HepG2 (cell line): ENCODE results near the gene NINJ2. TPM values are rescaled to one million over a fixed set of nuclear protein-coding genes. Genes with fewer than 3 reads are reported as not detected.
A peak's percentile ranks its signal among the peaks of the same experiment; 100 is the strongest.

Source experiments
- BORCS8-MEF2B ChIP-seq: sonication (generic); formaldehyde crosslinking; IDR thresholded peaks from 2 replicates; pipeline ENCODE4 v1.8.0; 2022; ENCODE audit warnings: mild to moderate bottlenecking, missing genetic modification reagents
- ELF3 ChIP-seq: IDR thresholded peaks from 2 replicates; pipeline ENCODE4 v1.6.1; 2016; ENCODE audit warnings: missing genetic modification reagents, missing compliant biosample characterization
- ISX ChIP-seq: sonication (generic); formaldehyde crosslinking; conservative IDR thresholded peaks from 2 replicates; pipeline ENCODE4 v1.5.0; 2020; ENCODE audit warnings: missing genetic modification reagents
- KLF9 ChIP-seq: IDR thresholded peaks from 2 replicates; pipeline ENCODE4 v1.6.1; 2016; ENCODE audit warnings: low read depth
- NCOR1 ChIP-seq: fragments of 200-600 bp; sonication (generic); IDR thresholded peaks from 2 replicates; pipeline ENCODE4 v1.7.0; 2017; ENCODE audit warnings: antibody characterized with exemption, low read length, borderline replicate concordance
- NPAS2 ChIP-seq: sonication (generic); formaldehyde crosslinking; IDR thresholded peaks from 2 replicates; pipeline ENCODE4 v1.8.0; 2022; ENCODE audit warnings: mild to moderate bottlenecking, missing genetic modification reagents, borderline replicate concordance
- NR2C2 ChIP-seq: sonication (generic); formaldehyde crosslinking; IDR thresholded peaks from 2 replicates; pipeline ENCODE4 v1.4.0; 2020; ENCODE audit warnings: missing genetic modification reagents, mild to moderate bottlenecking, moderate library complexity, borderline replicate concordance
- PCBP1 ChIP-seq: fragments of 200-400 bp; formaldehyde crosslinking; IDR thresholded peaks from 2 replicates; pipeline ENCODE4 v1.6.1; 2017; ENCODE audit warnings: mild to moderate bottlenecking, low read depth, low read length, borderline replicate concordance
- RBM22 ChIP-seq: fragments of 200-400 bp; formaldehyde crosslinking; optimal IDR thresholded peaks from 2 replicates; pipeline ENCODE3; 2017; ENCODE audit warnings: mild to moderate bottlenecking, low read length, moderate library complexity
- RFX5 ChIP-seq: IDR thresholded peaks from 2 replicates; pipeline ENCODE4 v1.6.1; 2011; ENCODE audit warnings: low read depth, low read length, improper control_type of control experiment
- SATB2 ChIP-seq: sonication (generic); formaldehyde crosslinking; IDR thresholded peaks from 2 replicates; pipeline ENCODE4 v1.5.0; 2020; ENCODE audit warnings: missing genetic modification reagents
- SMAD3 ChIP-seq: sonication (generic); formaldehyde crosslinking; IDR thresholded peaks from 2 replicates; pipeline ENCODE4 v1.4.0; 2020; ENCODE audit warnings: missing genetic modification reagents
- TAF1 ChIP-seq: sonication (generic); formaldehyde crosslinking; IDR thresholded peaks from 2 replicates; pipeline ENCODE4 v1.4.0; 2020; ENCODE audit warnings: missing genetic modification reagents
- THAP11 ChIP-seq: IDR thresholded peaks from 2 replicates; pipeline ENCODE4 v1.6.1; 2016; ENCODE audit warnings: missing biosample characterization, missing genetic modification reagents
- TOPORS ChIP-seq: sonication (generic); formaldehyde crosslinking; IDR thresholded peaks from 2 replicates; pipeline ENCODE4 v1.8.0; 2023; ENCODE audit warnings: mild to moderate bottlenecking, missing genetic modification reagents
- ZBTB1 ChIP-seq: sonication (generic); formaldehyde crosslinking; IDR thresholded peaks from 2 replicates; pipeline ENCODE4 v1.4.0; 2020; ENCODE audit warnings: missing genetic modification reagents, borderline replicate concordance
- ZBTB21 ChIP-seq: sonication (generic); formaldehyde crosslinking; IDR thresholded peaks from 2 replicates; pipeline ENCODE4 v1.4.0; 2020; ENCODE audit warnings: missing genetic modification reagents
- ZBTB3 ChIP-seq: sonication (generic); formaldehyde crosslinking; IDR thresholded peaks from 2 replicates; pipeline ENCODE4 v1.4.0; 2020; ENCODE audit warnings: low read depth, mild to moderate bottlenecking, moderate library complexity, missing genetic modification reagents, borderline replicate concordance
- ZNF17 ChIP-seq: sonication (generic); formaldehyde crosslinking; IDR thresholded peaks from 2 replicates; pipeline ENCODE4 v1.5.0; 2020; ENCODE audit warnings: mild to moderate bottlenecking, missing genetic modification reagents
- ZNF225 ChIP-seq: sonication (generic); formaldehyde crosslinking; IDR thresholded peaks from 2 replicates; pipeline ENCODE4 v1.4.0; 2020; ENCODE audit warnings: mild to moderate bottlenecking, missing genetic modification reagents
- ZNF354B ChIP-seq: sonication (generic); formaldehyde crosslinking; IDR thresholded peaks from 2 replicates; pipeline ENCODE4 v1.8.0; 2022; ENCODE audit warnings: mild to moderate bottlenecking, missing genetic modification reagents
- ZNF431 ChIP-seq: sonication (generic); formaldehyde crosslinking; IDR thresholded peaks from 2 replicates; pipeline ENCODE4 v1.9.0; 2022; ENCODE audit warnings: missing genetic modification reagents, low read depth, mild to moderate bottlenecking, borderline replicate concordance
- ZNF451 ChIP-seq: sonication (generic); formaldehyde crosslinking; IDR thresholded peaks from 2 replicates; pipeline ENCODE4 v1.5.0; 2020; ENCODE audit warnings: mild to moderate bottlenecking, missing genetic modification reagents
- ZNF549 ChIP-seq: sonication (generic); formaldehyde crosslinking; IDR thresholded peaks from 2 replicates; pipeline ENCODE4 v1.5.0; 2020; ENCODE audit warnings: missing genetic modification reagents
- ZNF704 ChIP-seq: sonication (generic); formaldehyde crosslinking; IDR thresholded peaks from 2 replicates; pipeline ENCODE4 v1.8.1; 2023; ENCODE audit warnings: mild to moderate bottlenecking, inconsistent platforms, moderate library complexity, missing genetic modification reagents, borderline replicate concordance
- ZNF709 ChIP-seq: sonication (generic); formaldehyde crosslinking; IDR thresholded peaks from 2 replicates; pipeline ENCODE4 v1.5.0; 2020; ENCODE audit warnings: mild to moderate bottlenecking, missing genetic modification reagents
- ZNF878 ChIP-seq: sonication (generic); formaldehyde crosslinking; IDR thresholded peaks from 2 replicates; pipeline ENCODE4 v1.8.1; 2023; ENCODE audit warnings: mild to moderate bottlenecking, missing genetic modification reagents, moderate library complexity
- ZSCAN9 ChIP-seq: IDR thresholded peaks from 2 replicates; pipeline ENCODE4 v1.6.1; 2016; ENCODE audit warnings: borderline replicate concordance
- polyA plus RNA-seq, 8 experiments: library from polyadenylated mRNA; depleted of rRNA in 3 of 8; stranded (reverse) in 7 of 8; unstranded in 1 of 8; fragments of >200 nt; fragmentation: Illumina TruSeq in 4 of 8; extraction: Trizol in 4 of 8; gene quantifications; 2 replicates each; pipeline versions ENCODE4 v1.2.1 to v1.2.3, GENCODE V29; 2011 to 2016; ENCODE audit warnings: low read depth in 4 of 8, missing spikeins in 1 of 8, mixed read lengths in 1 of 8; ENCODE audit not compliant: insufficient read depth in 1 of 8
- total RNA-seq, 5 experiments: library from RNA; depleted of rRNA; stranded (reverse); fragments of >200 nt; fragmentation: Illumina TruSeq; extraction: Trizol; gene quantifications; 2 replicates each; pipeline ENCODE4 v1.2.3, GENCODE V29; 2016; ENCODE audit warnings: low read depth in 1 of 5
- TF ChIP-seq, protein P1 (sequence below): sonication (generic); formaldehyde crosslinking; conservative IDR thresholded peaks from 2 replicates; pipeline ENCODE4 v1.4.0; 2020; ENCODE audit warnings: missing genetic modification reagents

Gene NINJ2
- total and polyA plus RNA-seq, 2 of the 13 experiments (the other 11 are each of a cell fraction or from before 2014, with no cell fraction given), result 0.62 to 3.8 TPM

GRCh38 chr12:585062-586061 is 77.9 kb downstream of the NINJ2 start (continued):
- TF ChIP-seq PCBP1 (no peak), ZNF704 (CRISPR knock-in tag) (no peak), NR2C2 (peak; percentile 66; the same call in 1 of the 2 replicates), NCOR1 (peak; percentile 85; the same call in 1 of the 2 replicates), RBM22 (no peak), ZNF451 (CRISPR knock-in tag) (peak; percentile 69; the same call in 1 of the 2 replicates), RFX5 (no peak), ZNF354B (CRISPR knock-in tag) (no peak), ELF3 (peak; percentile 76), BORCS8-MEF2B (CRISPR knock-in tag) (0 out of 2 replicates have a peak, but pooled peaks have one; percentile 63), ZBTB21 (CRISPR knock-in tag) (no peak), ZNF431 (CRISPR knock-in tag) (peak; percentile 62; the same call in 1 of the 2 replicates), TOPORS (CRISPR knock-in tag) (0 out of 2 replicates have a peak, but pooled peaks have one; percentile 21), ZNF549 (CRISPR knock-in tag) (no peak), ZNF17 (CRISPR knock-in tag) (no peak), ZNF709 (CRISPR knock-in tag) (no peak), SMAD3 (CRISPR knock-in tag) (peak; percentile 87), TAF1 (CRISPR knock-in tag) (no peak), NPAS2 (CRISPR knock-in tag) (no peak), THAP11 (peak; percentile 74), ISX (CRISPR knock-in tag) (no peak), ZBTB3 (CRISPR knock-in tag) (0 out of 2 replicates have a peak, but pooled peaks have one; percentile 54), KLF9 (CRISPR knock-in tag) (no peak), SATB2 (CRISPR knock-in tag) (no peak), ZSCAN9 (CRISPR knock-in tag) (no peak; the same call in 1 of the 2 replicates), ZNF878 (0 out of 2 replicates have a peak, but pooled peaks have one; percentile 60), ZNF225 (CRISPR knock-in tag) (0 out of 2 replicates have a peak, but pooled peaks have one; percentile 49), ZBTB1 (CRISPR knock-in tag) (no peak)
- TF ChIP-seq, protein P1, sequence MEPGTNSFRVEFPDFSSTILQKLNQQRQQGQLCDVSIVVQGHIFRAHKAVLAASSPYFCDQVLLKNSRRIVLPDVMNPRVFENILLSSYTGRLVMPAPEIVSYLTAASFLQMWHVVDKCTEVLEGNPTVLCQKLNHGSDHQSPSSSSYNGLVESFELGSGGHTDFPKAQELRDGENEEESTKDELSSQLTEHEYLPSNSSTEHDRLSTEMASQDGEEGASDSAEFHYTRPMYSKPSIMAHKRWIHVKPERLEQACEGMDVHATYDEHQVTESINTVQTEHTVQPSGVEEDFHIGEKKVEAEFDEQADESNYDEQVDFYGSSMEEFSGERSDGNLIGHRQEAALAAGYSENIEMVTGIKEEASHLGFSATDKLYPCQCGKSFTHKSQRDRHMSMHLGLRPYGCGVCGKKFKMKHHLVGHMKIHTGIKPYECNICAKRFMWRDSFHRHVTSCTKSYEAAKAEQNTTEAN, result no peak
